Measurements from ENCODE around the gene CPD.
A peak's percentile ranks its signal among the peaks of the same experiment; 100 is the strongest.
"Not testable (repeated sequence)": the region's sequence is repeated elsewhere in the genome, so short reads cannot be mapped to it uniquely, and the experiment has no call there.

The CPD gene

GRCh38 chr17:30378825-30379302, at the start of gene CPD:
CPD (plus strand) TSS chr17:30378927; CDS start chr17:30378981, 54 bp downstream.
- peak; percentile 96 for DNase-seq (ENCODE audit: low read depth)

- DNase-seq (ENCODE audit: low read depth), result no peak
These were observed 46.6 kb upstream of the CPD start for GRCh38 chr17:30332057-30332542.

- no peak for DNase-seq (ENCODE audit: low read depth)
These were observed 45.0 kb upstream of the CPD start, which contains the start of gene TMIGD1 for GRCh38 chr17:30333503-30334360. TMIGD1 (minus strand) TSS chr17:30334057; CDS start chr17:30332133, 1,924 bp downstream.

GRCh38 chr17:30334421-30334820, 44.3 kb upstream of the CPD start:
- no peak for DNase-seq (ENCODE audit: low read depth)

GRCh38 chr17:30336369-30337171, 42.2 kb upstream of the CPD start:
- peak; percentile 15 for DNase-seq (ENCODE audit: low read depth)

GRCh38 chr17:30337393-30337999, 41.2 kb upstream of the CPD start:
- DNase-seq (ENCODE audit: low read depth), result no peak

GRCh38 chr17:30339086-30339485, 39.6 kb upstream of the CPD start:
- DNase-seq (ENCODE audit: low read depth), result no peak

GRCh38 chr17:30340801-30341356, 37.8 kb upstream of the CPD start:
- DNase-seq (ENCODE audit: low read depth), result no peak

- no peak for DNase-seq (ENCODE audit: low read depth)
These were observed 37.0 kb upstream of the CPD start for GRCh38 chr17:30341703-30342249.

GRCh38 chr17:30343244-30343643, 35.5 kb upstream of the CPD start:
- DNase-seq (ENCODE audit: low read depth), result not testable (repeated sequence)

GRCh38 chr17:30343796-30344195, 34.9 kb upstream of the CPD start:
- no peak for DNase-seq (ENCODE audit: low read depth)

GRCh38 chr17:30344283-30345088, 34.2 kb upstream of the CPD start:
- no peak for DNase-seq (ENCODE audit: low read depth)

- DNase-seq (ENCODE audit: low read depth), result no peak
These were observed 33.7 kb upstream of the CPD start for GRCh38 chr17:30345089-30345433.

GRCh38 chr17:30345527-30346075, 33.1 kb upstream of the CPD start:
- no peak for DNase-seq (ENCODE audit: low read depth)

GRCh38 chr17:30346221-30346795, 32.4 kb upstream of the CPD start:
- DNase-seq (ENCODE audit: low read depth), result no peak

GRCh38 chr17:30347488-30347887, 31.2 kb upstream of the CPD start:
- DNase-seq (ENCODE audit: low read depth), result no peak

GRCh38 chr17:30349252-30349651, 29.5 kb upstream of the CPD start:
- DNase-seq (ENCODE audit: low read depth), result no peak

- not testable (repeated sequence) for DNase-seq (ENCODE audit: low read depth)
These were observed 27.5 kb upstream of the CPD start for GRCh38 chr17:30351263-30351662.

- DNase-seq (ENCODE audit: low read depth), result no peak
These were observed 27.0 kb upstream of the CPD start for GRCh38 chr17:30351735-30352134.

- DNase-seq (ENCODE audit: low read depth), result no peak
These were observed 26.4 kb upstream of the CPD start for GRCh38 chr17:30352240-30352814.

All from stimulated activated CD8-positive, alpha-beta memory T cell treated with anti-CD3 and anti-CD28 coated beads, Interleukin-4, amount 100 ng/mL, for 24 hours (primary cell).